Prostate gland (tissue), 2 donors: ENCODE measurements around the gene THSD4.

Experiments used
- CTCF ChIP-seq, 4 experiments: fragments of 200-600 bp in 2 of 4; fragments of 450-650 bp in 2 of 4; sonication (generic) in 2 of 4; IDR thresholded peaks; 1 replicate in 3 of 4; 2 replicates in 1 of 4; pipeline ENCODE4 v1.5.1; 2016 to 2019; ENCODE audit warnings: antibody characterized with exemption in 4 of 4, mild to moderate bottlenecking in 2 of 4, moderate library complexity in 2 of 4
- POLR2A ChIP-seq: fragments of 450-650 bp; IDR thresholded peaks from one replicate; pipeline ENCODE4 v1.6.1; 2016; ENCODE audit warnings: antibody characterized with exemption, mild to moderate bottlenecking
- POLR2AphosphoS5 ChIP-seq: sonication (generic); formaldehyde crosslinking; IDR thresholded peaks from one replicate; pipeline ENCODE4 v1.6.1; 2017; ENCODE audit warnings: antibody characterized with exemption

- TF ChIP-seq CTCF (IDR thresholded peaks at IDR 0.05) = no peak
- no peak for TF ChIP-seq POLR2AphosphoS5
- TF ChIP-seq POLR2A = no peak
Measured at GRCh38 chr15:71333136-71333700, 217.9 kb downstream of the THSD4 start.
